GM23248 (cell line): ENCODE measurements around the gene CACNA1B.

Experiments
- EZH2 ChIP-seq: fragments of 200-600 bp; sonication (generic); IDR thresholded peaks from 2 replicates; pipeline ENCODE4 v1.6.1; 2018; ENCODE audit warnings: antibody characterized with exemption, mild to moderate bottlenecking; ENCODE audit not compliant: insufficient read depth, poor library complexity, severe bottlenecking
- EZH2phosphoT487 ChIP-seq: fragments of 200-600 bp; sonication (generic); IDR thresholded peaks from 2 replicates; pipeline ENCODE4 v1.6.1; 2018; ENCODE audit warnings: antibody characterized with exemption, moderate library complexity, mild to moderate bottlenecking, low read depth; ENCODE audit not compliant: insufficient read depth

DNA sequence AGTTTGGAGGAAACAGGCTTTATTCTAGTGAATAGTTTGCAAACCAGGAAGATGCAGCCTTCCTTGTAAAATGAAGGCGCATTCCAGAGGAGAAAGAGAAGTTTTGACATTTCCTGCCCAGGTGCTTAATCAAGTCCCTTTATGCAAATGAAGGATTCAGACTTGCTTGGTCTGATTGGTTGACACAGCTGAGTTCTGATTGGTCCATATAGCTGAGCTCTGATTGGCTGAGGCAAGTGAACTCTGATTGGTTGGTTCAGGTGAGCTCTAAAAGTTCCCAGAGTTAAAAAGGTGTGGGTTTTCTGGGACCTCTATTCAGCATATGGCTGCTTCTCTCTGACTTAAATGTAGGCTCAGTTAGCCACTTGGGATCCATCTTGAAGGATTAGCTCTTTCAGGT is 151.0 kb downstream of the CACNA1B start:
- TF ChIP-seq EZH2 = no peak
- no peak for TF ChIP-seq EZH2phosphoT487
